GM19099 (cell line): ENCODE measurements around the gene XAB2.

ENCODE experiments used
- POLR2A ChIP-seq: IDR thresholded peaks from 3 replicates; pipeline ENCODE4 v1.6.1; 2011; ENCODE audit warnings: low read depth; ENCODE audit not compliant: insufficient read length; ENCODE audit errors: extremely low read depth

The XAB2 gene

GRCh38 chr19:7612282-7613274 lies 16.8 kb downstream of the XAB2 start:
- no peak for TF ChIP-seq POLR2A

- TF ChIP-seq POLR2A: no peak
Measured at GRCh38 chr19:7611541-7612279, 17.6 kb downstream of the XAB2 start.

GRCh38 chr19:7610491-7611240 lies 18.7 kb downstream of the XAB2 start:
- no peak for TF ChIP-seq POLR2A

GRCh38 chr19:7607874-7608560 lies 21.3 kb downstream of the XAB2 start:
- no peak for TF ChIP-seq POLR2A

GRCh38 chr19:7607212-7607873 lies 22.0 kb downstream of the XAB2 start:
- TF ChIP-seq POLR2A: no peak

GRCh38 chr19:7606289-7606688 lies 23.1 kb downstream of the XAB2 start:
- no peak for TF ChIP-seq POLR2A

- no peak for TF ChIP-seq POLR2A
Measured at GRCh38 chr19:7605490-7606222, 23.7 kb downstream of the XAB2 start.

- TF ChIP-seq POLR2A: no peak
Measured at GRCh38 chr19:7603919-7604318, 25.4 kb downstream of the XAB2 start.

- TF ChIP-seq POLR2A: no peak
Measured at GRCh38 chr19:7602935-7603497, 26.3 kb downstream of the XAB2 start.

GRCh38 chr19:7602240-7602934 lies 27.0 kb downstream of the XAB2 start:
- TF ChIP-seq POLR2A: no peak

- no peak for TF ChIP-seq POLR2A
Measured at GRCh38 chr19:7600721-7601120, 28.6 kb downstream of the XAB2 start.

GRCh38 chr19:7598180-7598579 lies 31.2 kb downstream of the XAB2 start:
- TF ChIP-seq POLR2A: no peak
